Gastrocnemius medialis (tissue), 4 donors: Measurements from ENCODE around the gene CRPPA.

Source experiments
- CTCF ChIP-seq, 5 experiments: fragments of 450-650 bp in 3 of 5; fragments of 200-600 bp in 2 of 5; sonication (generic) in 2 of 5; IDR thresholded peaks in 4 of 5; conservative IDR thresholded peaks in 1 of 5; 1 replicate in 4 of 5; 2 replicates in 1 of 5; pipeline ENCODE4 v1.5.1; 2016 to 2019; ENCODE audit warnings: antibody characterized with exemption in 5 of 5, mild to moderate bottlenecking in 3 of 5, moderate library complexity in 3 of 5
- POLR2A ChIP-seq, 2 donors: fragments of 450-650 bp; IDR thresholded peaks; one replicate each; pipeline ENCODE4 v1.6.1; 2017; ENCODE audit warnings: antibody characterized with exemption in 2 of 2, mild to moderate bottlenecking in 2 of 2, moderate library complexity in 2 of 2

GRCh38 chr7:16460789-16461493 is 39.6 kb upstream of the CRPPA start:
- TF ChIP-seq CTCF (IDR thresholded peaks at IDR 0.05 in 4 of 5, conservative IDR thresholded peaks at IDR 0.05 in 1 of 5) (no peak), POLR2A (IDR thresholded peaks at IDR 0.05) (no peak)
